Measurements from ENCODE around the gene RNPEPL1.

Gene RNPEPL1

DNA sequence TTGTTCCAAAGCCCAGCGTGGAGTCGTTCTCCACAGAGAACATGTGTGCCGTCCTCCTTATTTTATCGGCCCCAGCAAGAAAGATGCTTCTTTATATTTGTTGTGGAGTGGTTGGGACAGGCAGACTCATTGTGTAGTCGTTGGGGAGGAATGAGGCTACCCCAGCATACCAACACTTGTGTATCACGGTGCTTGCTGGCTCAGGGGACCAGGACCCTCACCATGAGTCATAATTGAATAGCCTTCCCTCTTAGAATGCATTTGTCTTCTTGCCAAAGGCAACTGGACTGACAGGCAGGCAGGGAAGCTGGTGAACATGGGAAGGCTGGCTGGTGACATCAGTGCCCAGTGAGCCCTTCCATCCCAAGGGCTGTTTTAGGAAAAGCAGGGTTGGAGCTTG, 22.9 kb downstream of the RNPEPL1 start:
- TF ChIP-seq, protein P1, sequence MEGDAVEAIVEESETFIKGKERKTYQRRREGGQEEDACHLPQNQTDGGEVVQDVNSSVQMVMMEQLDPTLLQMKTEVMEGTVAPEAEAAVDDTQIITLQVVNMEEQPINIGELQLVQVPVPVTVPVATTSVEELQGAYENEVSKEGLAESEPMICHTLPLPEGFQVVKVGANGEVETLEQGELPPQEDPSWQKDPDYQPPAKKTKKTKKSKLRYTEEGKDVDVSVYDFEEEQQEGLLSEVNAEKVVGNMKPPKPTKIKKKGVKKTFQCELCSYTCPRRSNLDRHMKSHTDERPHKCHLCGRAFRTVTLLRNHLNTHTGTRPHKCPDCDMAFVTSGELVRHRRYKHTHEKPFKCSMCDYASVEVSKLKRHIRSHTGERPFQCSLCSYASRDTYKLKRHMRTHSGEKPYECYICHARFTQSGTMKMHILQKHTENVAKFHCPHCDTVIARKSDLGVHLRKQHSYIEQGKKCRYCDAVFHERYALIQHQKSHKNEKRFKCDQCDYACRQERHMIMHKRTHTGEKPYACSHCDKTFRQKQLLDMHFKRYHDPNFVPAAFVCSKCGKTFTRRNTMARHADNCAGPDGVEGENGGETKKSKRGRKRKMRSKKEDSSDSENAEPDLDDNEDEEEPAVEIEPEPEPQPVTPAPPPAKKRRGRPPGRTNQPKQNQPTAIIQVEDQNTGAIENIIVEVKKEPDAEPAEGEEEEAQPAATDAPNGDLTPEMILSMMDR (IDR thresholded peaks at IDR 0.05) = no peak

DNA sequence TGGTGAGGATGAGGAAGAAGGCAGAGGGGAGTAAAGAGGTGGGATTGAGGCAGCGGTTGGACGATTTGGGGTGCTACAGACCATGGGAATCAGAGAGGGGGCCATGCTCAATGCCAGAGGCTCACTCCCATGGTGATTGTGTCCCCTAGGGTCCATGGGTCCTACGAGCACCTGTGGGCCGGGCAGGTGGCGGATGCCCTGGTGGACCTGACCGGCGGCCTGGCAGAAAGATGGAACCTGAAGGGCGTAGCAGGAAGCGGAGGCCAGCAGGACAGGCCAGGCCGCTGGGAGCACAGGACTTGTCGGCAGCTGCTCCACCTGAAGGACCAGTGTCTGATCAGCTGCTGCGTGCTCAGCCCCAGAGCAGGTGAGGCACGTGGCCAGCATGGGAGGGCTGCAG, 23.5 kb downstream of the RNPEPL1 start:
- TF ChIP-seq, protein P1 (IDR thresholded peaks at IDR 0.05) = no peak

- TF ChIP-seq, protein P1 (IDR thresholded peaks at IDR 0.05) = no peak
Measured at GRCh38 chr2:240593026-240593702, 24.9 kb downstream of the RNPEPL1 start.

GRCh38 chr2:240593703-240594451, 25.6 kb downstream of the RNPEPL1 start:
- TF ChIP-seq, protein P1 (IDR thresholded peaks at IDR 0.05) = no peak

- TF ChIP-seq, protein P1 (IDR thresholded peaks at IDR 0.05) = no peak
Measured at GRCh38 chr2:240594511-240595380, 26.5 kb downstream of the RNPEPL1 start.

DNA sequence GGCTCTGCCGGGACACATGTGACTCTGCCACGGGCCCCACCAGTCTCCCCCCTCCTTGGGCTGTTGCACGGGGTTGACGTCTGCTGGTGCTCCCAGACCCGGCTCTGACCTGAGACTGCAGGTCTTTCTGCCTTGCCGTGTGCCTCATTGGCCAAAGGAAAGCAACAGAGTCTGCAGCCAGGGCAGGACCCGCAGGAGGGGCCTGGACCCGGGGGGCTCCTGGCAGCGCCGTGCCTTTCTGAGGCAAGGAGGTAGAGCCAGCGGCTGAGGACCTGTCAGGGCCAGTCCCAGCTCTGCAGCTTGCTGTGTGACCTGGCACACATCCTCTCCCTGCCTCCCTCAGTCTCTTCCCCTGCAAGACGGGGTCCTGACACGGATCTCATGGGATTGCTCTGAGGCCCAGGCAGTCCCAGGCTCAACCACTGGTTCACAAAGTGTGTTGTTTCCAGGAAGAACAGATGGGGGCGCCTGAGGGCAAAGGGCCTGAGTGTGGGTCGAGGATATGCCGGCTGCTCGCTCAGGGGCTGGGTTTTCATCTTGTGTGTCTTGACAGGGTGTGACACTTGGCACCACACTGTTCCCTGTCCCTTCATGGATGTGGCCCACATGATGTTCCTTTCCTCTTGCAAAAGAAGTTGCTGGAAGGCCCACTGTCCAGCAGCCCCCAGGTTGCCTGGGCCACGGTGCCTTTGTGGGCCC, 27.2 kb downstream of the RNPEPL1 start:
- TF ChIP-seq, protein P1 (IDR thresholded peaks at IDR 0.05) = peak; percentile 34

- TF ChIP-seq, protein P1 (IDR thresholded peaks at IDR 0.05) = no peak
Measured at GRCh38 chr2:240596080-240596460, 27.8 kb downstream of the RNPEPL1 start.

Measured in LNCAP (cell line).